Measurements from ENCODE around the gene NADSYN1. TPM values are rescaled to one million over a fixed set of nuclear protein-coding genes. Genes with fewer than 3 reads are reported as not detected.

The NADSYN1 gene
- total RNA-seq, 1 donor from 2014 or later: 22.0 TPM

DNA sequence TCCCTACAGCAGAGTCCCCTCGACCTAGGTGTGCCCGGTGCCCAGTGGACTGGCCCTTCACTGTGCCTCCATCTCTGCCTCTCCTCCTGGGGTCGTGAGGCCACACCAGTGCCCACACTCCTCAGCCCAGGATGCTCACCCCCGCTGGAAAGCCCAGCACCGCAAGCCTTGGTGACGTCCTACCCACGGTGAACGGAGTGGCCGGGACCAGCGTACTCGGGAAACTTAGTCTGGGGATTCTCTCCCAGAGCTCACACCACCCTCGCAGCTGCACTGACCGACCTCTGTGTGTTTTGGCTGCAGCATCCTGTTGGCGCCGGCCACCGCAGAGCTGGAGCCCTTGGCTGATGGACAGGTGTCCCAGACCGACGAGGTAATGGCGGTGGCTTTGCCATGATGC, 38.5 kb downstream of the NADSYN1 start:
- no peak for DNase-seq

- DNase-seq: no peak
Observed at GRCh38 chr11:71491940-71492339, 38.9 kb downstream of the NADSYN1 start.

DNA sequence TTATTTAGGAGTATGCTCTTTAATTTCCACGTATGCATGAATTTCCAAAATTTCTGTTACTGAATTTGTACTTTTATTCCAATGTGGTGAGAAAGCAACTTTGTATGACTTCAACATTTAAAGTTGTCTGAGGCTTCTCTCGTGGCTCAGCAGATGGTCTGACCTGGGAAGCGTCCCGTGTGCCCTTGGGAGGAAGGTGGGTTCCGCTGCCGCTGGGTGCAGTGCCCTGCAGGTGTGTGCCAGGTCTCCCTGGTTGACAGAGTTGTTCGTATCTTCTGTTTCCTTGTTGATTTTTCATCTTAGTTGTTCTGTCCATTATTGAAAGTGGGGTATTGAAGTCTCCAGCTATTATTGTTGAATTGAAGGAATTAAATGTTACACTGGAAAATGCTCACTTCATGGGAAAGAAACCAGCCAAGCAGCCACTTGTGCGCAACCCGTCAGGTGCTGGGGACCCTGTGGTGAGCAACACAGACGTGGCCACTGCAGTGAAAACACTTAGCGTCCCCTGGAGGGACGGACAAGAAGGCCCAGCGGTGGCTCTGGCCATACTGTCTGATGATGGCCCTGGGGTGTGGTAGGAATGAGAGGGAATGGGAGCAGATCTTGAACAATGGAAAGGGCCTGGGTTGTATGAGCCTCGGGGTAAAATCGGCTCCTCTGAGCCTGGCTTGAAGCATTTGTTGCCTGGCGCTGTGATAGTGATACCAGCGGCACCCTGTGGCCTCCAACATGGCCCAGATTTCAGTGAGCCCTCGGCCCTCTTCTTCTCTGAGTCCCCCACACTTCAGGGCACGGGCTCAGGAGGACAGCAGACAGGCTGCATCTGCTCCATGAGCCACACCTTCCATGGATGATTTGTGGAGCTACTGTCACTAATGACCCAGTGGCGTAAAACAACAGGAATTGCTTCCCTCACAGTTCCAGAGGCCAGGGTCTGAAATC, 42.6 kb downstream of the NADSYN1 start:
- DNase-seq: no peak

DNA sequence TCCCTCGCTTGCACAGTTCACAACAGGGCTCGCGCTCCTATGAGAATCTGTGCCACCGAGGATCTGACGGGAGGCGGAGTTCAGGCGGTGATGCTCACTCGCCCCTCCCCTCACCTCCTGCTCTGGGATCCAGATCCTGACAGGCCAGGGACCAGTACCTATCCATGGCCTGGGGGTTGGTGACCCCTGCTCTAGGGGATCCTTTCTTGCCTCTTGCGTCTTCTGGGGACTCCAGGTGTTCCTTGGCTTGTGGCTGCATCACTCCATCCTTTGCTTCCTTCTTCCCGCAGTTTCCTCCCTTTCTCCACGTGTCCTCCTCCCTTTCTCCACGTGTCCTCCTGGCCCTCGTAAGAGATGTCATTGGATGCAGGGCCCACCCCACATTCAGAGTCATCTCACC, 43.4 kb downstream of the NADSYN1 start:
- no peak for DNase-seq

DNA sequence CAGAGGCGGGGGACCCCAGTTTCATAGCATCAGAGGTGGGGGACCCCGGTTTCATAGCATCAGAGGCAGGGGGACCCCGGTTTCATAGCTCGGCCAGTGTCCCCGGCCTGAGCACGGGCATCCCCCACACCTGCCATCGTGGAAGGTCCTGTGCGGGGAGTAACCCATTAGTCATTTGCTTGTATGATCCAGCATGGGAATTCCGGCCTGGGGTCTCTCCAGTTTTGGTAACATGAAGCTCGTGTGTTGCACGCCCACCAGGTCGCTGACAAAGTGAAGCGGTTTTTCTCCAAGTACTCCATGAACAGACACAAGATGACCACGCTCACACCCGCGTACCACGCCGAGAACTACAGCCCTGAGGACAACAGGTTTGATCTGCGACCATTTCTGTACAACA, 45.1 kb downstream of the NADSYN1 start:
- DNase-seq: no peak

- DNase-seq: no peak
Observed at GRCh38 chr11:71499125-71499524, 46.1 kb downstream of the NADSYN1 start.

GRCh38 chr11:71499546-71499945, 46.5 kb downstream of the NADSYN1 start:
- no peak for DNase-seq

GRCh38 chr11:71500601-71501021, 47.6 kb downstream of the NADSYN1 start:
- no peak for DNase-seq

GRCh38 chr11:71501071-71501985, 48.3 kb downstream of the NADSYN1 start:
- no peak for DNase-seq

DNA sequence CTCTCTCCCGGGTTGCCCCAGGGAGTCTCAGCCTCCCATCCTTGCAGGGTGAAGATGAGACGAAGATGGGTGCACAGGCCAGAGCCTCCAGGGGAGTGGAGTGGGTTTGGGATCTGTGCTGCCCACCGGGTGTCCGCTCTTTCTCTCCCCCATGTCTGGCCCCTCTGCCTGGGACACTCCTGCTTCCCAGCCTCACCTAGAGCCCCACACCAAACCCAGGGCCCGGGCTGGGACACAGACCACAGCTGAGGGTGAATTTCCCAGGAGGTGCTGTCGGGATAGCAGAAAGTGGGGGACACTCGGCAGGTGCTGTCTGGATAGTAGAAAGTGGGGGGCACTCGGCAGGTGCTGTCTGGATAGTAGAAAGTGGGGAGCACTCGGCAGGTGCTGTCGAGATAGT, 49.0 kb downstream of the NADSYN1 start:
- no peak for DNase-seq

- no peak for DNase-seq
Observed at GRCh38 chr11:71502871-71503435, 50.0 kb downstream of the NADSYN1 start.

- DNase-seq: no peak
Observed at GRCh38 chr11:71504531-71504930, 51.5 kb downstream of the NADSYN1 start.

GRCh38 chr11:71505001-71505400, 52.0 kb downstream of the NADSYN1 start:
- DNase-seq: no peak

- DNase-seq: no peak
Observed at GRCh38 chr11:71505781-71506180, 52.8 kb downstream of the NADSYN1 start.

GRCh38 chr11:71507102-71507501, 54.1 kb downstream of the NADSYN1 start:
- DNase-seq: no peak

GRCh38 chr11:71518506-71519471, 65.8 kb downstream of the NADSYN1 start:
- no peak for DNase-seq

GRCh38 chr11:71519546-71519945, 66.5 kb downstream of the NADSYN1 start:
- no peak for DNase-seq

GRCh38 chr11:71525188-71525937, 72.4 kb downstream of the NADSYN1 start:
- DNase-seq: no peak

DNA sequence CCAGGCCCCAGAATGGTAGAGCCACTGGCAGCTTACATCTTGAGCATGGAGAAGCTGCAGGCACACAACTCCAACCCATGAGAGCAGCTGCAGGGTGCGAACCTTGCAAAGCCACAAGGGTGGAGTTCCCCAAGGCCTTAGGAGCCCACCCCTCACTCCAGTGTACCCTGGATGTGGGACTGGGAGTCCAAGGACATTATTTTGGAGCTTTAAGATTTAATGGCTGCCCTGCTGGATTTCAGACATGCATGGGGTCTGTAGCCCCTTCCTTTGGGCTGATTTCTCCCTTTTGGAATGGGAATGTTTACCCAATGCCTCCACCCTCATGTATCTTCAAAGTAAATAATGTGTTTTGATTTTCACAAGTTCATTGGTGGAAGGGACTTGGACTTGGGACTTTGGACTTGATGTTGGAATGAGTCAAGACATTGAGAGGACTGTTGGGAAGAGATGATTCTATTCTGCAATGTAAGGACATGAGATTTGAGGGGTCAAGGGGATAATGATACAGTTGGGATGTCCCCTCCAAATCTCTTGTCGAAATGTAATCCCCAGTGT, 73.0 kb downstream of the NADSYN1 start:
- DNase-seq: no peak
